Measurements from ENCODE around the gene TAS1R2.
A peak's percentile ranks its signal among the peaks of the same experiment; 100 is the strongest.

The TAS1R2 gene

GRCh38 chr1:18792747-18793146, 66.7 kb downstream of the TAS1R2 start:
- ATAC-seq: no peak
- peak; percentile 85 for TF ChIP-seq ZFP3 (CRISPR knock-in tag; IDR thresholded peaks at IDR 0.05)
- no peak for TF ChIP-seq ESRRG (CRISPR knock-in tag; IDR thresholded peaks at IDR 0.05)
